ENCODE measurements around the gene BET1L.
"Not testable (repeated sequence)": the region's sequence is repeated elsewhere in the genome, so short reads cannot be mapped to it uniquely, and the experiment has no call there.

The BET1L gene, protein sequence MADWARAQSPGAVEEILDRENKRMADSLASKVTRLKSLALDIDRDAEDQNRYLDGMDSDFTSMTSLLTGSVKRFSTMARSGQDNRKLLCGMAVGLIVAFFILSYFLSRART

DNA sequence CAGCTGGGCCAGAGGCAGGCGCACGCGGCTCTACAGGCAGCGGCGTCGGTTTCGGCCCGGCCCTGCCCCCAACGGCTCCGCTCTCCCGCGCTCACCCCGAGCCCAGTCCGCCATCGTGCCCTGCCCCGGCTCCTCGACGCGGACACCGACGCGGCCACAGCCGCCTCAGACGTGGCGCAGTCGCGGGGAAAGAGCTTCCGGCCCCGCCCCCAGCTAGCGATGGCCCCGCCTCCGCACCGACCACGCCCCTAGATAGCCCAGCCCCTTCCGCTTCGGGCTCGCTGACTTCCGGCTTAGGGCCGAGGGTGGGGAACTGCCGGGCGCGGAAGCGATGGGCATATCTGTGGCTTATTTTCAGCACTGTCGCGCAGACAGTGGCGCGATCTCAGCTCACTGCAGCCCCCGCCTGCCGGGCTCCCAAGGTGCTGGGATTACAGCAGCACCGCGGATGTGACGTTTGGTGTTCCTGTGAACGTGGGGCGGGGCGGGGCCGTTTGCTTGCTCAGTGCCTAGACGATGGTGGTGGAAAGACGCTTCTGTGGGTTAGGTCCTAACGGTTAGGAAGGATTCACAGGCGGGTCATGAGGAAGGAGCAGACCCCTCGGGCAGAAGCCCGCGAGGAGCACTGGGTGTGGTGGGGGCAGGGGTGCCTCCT, at the start of gene BET1L, which contains the start of gene RIC8A:
BET1L (minus strand) TSS at position 192 of the 655 bp plus-strand sequence; CDS start at position 114, 78 bp downstream.
RIC8A (plus strand) TSS at position 501 of the 655 bp plus-strand sequence. CDS start 1,147 bp downstream, outside the sequence.
- DNase-seq (ENCODE audit: low read depth): peak; percentile 93

DNA sequence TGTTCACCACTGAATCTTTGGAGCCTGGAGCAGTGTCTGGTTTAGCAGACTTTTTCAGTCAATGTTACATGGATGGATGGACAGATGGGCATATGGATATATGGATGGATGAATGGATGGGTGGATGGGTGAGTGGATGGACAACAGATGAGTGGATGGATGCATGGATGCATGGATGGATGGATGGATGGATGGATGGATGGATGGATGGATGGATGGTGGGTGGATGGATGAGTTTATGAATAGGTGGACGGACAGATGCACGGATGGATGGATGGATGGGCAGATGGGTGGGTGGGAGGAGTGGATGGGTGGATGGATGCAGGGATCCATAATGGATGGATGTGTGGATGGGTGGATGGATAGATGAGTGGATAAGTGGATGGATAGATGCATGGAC, 48.6 kb upstream of the BET1L start:
- DNase-seq (ENCODE audit: low read depth): no peak

DNA sequence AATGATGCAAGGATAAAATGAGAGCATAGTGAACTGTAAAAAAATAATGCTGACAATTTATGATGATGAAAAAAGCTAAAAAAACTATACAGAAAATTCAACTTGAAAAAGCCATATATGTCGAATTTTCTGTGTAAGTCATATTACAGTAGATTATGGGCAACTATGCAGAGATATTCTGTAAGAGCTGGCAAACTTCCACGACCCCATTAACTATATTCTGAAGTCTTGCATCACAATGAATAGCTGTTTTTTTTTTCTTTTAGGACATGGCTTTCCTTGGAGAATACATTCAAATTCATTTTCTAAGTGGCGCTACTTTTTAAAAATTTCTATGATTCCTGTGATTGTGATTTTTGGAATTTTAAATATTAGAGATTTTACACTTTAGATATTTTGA, 48.0 kb upstream of the BET1L start:
- no peak for DNase-seq (ENCODE audit: low read depth)

DNA sequence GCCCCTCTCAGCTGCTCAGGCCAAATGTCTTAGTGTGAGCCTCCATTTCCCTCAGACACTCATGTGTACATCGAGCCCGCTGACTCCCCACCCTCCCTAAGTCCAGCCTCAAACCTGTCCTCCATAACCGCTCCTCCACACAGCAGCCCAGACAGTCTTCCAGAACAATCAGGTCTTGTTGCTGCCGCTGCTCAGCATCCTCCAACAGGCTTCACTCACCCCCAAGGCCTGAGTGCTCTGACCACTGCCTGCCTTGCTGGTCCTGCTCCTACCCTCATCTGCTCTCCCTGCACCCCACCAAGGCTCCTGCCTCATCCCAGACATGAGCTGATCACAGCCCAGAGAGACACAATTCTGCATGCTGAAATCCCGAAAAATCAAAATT, 46.7 kb upstream of the BET1L start:
- no peak for DNase-seq (ENCODE audit: low read depth)

DNA sequence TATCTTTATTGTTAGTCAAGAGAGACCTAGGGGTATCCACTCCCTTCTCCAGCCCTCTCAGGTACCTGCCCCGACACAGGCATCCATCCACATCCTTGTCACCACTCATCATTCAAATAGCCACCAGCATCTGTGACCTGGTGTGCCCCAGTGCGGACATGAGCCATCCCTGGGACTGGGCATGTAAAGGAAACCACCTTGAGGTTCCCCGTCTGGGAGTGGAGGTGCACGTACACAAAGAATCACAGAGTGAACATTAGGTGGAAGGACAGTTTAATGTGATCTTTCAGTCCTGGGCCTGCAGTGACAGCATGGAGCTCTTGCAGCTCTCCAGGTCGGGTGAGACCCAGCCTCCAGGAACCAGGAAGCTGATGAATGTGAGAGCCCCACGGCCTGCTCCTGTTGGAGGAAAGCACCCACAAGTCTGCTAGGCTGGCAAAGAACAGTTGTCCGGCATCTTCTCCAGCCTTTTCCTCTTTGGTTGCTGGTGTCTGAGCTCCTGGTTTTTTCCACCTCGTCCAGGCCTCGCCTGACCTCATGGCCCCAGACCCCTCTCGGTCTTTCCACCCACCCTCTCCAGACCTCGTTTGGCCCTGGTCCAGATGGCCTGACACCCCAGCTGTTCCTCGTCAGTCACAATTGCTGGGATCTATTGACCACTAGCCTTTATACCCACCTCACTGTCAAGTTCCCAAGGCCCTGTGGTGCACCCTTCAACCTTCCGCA, 46.1 kb upstream of the BET1L start:
- DNase-seq (ENCODE audit: low read depth): no peak

DNA sequence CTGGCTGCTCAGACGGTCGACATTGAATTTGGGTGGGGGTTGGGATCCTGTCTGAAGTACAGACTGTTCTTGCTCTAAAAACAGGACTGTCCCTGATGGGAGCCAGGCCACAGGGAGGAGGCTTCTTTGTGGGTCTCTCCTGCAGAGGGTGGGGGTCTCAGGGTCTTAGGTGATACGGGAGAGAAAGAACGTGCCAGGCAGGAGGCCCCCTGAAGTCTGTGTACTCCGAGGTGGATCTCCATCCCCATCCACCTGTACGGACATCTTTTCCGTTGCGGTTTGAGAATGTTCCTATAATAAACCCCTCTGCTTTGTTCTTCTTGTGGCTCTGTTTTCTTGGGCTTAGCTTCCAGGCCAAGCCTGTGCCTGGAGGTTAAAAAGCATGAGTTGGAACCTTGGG, 45.5 kb upstream of the BET1L start:
- no peak for DNase-seq (ENCODE audit: low read depth)

DNA sequence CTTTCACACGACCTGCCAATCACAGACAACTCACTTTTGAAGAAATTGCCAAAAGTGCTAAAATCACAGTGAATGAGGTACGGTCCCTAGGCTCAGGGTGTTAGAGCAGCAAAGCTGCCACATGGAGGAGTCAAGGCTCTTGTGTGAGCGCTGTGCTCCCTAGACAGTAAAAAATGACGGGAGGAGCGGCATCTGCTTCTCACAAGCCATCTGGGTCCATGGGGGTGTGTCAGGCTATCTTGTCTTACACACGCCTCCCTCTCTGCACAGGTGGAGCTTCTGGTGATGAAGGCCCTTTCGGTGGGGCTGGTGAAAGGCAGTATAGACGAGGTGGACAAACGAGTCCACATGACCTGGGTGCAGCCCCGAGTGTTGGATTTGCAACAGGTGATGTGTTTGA, 44.4 kb upstream of the BET1L start:
- DNase-seq (ENCODE audit: low read depth): no peak

DNA sequence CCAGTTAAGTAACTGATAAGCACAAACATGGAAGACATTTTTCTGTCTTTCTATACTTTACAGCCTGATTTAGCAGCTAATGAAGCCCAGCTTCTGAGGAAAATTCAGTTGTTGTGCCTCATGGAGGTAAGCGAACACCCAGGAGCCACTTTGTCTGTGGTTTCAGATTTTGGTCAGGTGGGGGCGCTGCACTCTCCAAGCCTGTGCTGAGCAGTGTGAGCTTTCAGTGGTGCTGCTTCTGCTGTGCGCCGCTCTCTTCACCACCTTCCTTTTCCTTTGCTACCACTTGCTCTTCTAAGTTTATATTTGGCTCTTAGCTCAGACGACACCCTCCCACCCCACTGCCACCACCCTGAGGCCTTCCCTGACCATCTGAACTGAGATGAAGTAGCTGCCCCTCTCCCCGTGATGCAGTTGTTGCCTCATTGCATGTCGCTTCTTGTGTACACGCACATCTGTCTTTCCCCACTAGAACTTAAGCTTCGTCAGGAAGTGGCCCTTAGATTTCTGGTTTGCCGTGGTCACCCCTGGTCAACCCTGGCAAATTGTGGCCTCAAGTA, 43.6 kb upstream of the BET1L start:
- no peak for DNase-seq (ENCODE audit: low read depth)

DNA sequence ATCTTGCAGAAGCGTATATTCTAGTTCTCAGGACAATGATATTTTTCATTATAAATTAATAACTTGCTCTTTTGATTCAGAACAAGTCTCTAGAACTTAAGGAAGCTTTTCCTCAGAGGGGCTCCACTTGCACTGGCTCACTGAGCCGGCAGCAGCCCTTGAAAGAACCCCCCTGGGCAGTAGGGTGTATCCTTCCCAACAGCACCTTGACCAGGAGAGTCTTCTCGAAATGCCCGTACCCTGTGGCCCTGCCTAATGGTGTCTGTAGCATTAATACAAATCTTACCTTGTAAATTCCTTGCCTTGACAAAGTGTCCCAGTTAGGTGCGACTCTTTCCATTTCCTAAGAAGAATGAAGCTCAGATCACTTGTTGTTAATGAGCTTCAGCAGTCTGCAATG, 43.1 kb upstream of the BET1L start:
- DNase-seq (ENCODE audit: low read depth): no peak

DNA sequence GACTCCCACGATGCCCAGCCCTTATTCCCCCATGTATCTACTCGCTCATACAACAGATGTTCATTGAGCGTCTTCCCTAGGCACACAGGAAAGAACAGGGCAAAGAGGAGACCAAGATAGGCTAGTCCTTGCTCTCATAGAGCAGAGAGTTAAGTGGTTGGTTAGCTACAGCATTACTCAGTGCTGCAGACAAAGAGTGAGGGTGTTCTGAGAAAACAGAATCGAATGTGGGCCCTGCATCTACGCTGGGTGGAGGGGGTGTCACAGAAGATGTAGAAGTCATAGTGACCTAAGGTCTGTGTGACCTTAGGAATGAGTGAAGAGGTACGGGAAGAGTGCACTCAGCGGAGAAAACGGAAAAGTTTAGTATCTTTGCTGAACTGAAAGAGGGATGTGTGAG, 41.9 kb upstream of the BET1L start:
- DNase-seq (ENCODE audit: low read depth): no peak

DNA sequence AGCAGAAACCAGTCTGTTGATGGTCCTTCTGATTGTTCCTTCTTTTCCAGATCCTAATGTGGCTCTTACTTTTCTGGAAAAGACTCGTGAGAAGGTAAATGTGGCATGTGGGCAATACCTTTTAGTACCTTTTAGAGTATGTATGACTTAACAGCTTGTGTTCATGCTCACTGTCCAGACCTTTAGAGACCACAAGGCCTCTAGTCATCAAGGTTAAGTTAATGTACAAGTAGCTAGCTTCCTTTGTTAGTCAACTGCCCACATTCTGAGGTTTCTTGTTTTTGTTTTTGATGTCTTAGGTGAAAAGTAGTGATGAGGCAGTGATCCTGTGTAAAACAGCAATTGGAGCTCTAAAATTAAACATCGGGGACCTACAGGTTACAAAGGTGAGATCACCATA, 37.2 kb upstream of the BET1L start:
- DNase-seq (ENCODE audit: low read depth): no peak

DNA sequence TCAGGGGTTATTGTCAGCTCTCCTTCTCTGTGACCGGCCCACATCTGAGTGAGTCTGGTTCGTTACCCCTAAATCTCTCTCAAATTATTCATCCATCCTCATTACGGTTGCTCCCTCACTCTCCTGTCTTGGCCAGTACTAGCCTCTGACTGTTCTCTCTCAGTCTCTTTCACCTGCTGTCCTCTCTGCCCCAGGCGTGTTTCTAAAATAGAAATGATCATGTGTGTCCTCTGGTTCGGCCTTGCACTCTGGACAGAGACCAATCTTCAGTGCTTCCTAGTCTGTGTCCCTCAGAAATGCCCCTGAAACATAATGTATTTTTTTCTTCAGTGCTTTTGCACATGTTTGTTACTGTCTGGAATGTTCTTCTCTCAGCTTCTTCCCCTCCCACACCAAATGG, 34.4 kb upstream of the BET1L start:
- DNase-seq (ENCODE audit: low read depth): no peak

DNA sequence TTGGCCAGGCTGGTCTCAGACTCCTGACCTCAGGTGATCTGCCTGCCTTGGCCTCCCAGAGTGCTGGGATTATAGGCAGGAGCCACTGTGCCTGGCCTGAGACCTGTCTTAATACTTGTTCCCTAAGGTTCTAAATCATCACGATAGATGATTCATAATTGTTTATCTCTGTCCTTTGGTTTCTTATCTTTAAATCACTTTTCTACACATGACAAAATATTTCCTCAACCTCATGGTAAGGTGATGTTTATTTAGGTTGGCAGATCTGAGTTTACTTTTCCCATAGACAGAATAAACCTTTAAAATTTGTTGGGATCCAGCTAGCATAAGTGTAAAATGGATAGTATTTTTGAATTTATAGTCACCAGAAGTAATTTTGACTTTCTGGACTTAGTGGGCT, 33.1 kb upstream of the BET1L start:
- DNase-seq (ENCODE audit: low read depth): no peak

DNA sequence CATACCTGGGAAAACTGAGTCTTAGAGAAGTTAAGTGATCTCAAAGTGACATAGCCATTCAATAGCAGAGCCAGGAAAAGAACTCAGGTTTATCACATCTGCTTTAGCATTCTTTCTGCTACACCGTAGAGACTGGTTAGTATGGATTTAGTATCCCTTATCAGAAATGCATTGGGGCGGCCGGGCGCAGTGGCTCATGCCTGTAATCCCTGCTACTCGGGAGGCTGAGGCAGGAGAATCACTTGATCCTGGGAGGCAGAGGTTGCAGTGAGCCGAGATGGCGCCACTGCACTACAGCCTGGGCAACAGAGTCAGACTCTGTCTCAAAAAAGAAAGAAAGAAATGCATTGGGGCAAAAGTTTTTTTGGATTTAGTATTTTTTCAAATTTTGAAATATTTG, 31.1 kb upstream of the BET1L start:
- DNase-seq (ENCODE audit: low read depth): not testable (repeated sequence)

DNA sequence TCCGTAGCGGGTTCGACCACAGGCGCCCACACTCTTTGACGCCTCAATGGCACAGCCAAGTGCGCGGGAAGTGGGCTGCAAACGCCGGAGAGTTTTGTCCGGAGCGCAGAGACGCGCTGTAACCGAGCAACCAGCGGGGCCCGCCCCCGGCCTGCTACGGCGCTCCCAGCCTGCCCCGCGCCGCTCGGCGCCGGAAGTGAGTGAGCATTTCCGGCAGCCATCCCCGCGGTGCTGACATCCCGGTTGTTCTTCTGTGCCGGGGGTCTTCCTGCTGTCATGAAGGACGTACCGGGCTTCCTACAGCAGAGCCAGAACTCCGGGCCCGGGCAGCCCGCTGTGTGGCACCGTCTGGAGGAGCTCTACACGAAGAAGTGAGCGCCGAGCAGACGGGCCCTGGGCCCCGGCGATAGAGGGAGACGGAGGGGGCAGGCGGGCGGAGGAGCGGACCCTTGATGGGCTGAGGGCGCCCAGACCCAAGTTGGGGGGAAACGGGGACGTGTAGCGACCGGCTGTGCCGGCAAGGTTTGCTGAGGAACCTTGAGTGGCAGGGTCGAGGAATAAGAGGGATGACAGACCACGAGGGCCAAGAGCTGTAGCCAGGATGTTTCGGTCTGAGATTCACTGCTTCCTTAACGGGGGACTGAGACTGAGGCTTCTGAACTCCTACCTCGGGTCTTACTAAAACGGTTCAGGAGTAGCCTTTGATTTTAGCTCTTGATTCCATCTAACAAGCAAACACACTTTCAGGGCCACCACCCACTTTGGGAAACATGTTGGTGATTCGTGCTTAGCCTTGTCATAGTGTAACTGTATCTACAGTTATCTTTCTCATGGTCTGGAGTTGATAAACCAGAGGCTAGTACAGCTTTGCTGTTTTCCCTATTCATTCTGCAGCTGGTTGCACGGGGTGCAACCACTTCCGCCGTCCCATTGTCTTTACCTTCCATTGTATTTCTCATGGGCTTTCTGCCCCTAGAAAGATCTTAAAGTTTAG, 29.9 kb upstream of the BET1L start, which contains the start of gene PSMD13:
PSMD13 (plus strand) TSS at position 203 of the 994 bp plus-strand sequence; CDS start at position 277, 74 bp downstream.
- DNase-seq (ENCODE audit: low read depth): peak; percentile 41

DNA sequence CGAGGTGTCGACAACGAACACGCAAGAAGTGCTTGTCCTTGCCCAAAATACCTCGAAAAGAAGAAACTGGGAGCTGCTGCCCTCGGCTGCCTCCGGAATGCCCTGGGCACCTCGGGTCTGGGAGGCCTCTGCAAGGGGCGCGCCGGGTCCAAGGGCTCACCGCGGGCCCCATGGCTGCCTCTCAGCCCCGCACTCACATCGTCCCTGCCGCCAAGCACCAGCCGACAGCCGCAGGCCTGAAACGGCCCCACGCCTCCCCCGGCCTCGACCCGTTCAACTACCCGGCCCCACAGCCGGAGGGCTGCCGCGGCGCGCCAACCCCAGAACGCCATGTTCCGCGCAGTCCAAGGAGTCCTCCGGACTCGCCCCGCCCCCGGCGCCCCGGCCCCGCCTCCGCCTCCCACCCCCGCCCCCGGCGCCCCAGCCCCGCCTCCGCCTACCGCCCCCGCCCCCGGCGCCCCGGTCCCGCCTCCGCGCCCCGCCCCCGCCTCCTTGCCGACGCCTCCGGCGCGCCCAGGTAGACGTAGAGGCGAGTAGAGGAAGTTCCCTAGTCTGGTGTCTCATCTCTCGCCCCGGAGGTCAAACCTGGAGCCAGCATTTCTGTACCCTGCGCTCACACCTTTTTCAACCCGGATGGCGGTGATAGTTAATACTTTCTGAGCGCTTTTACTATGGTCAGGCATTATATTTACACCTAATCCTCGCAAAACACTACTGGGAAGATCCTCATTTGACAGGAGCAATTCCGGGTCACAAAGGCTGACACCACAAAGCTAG, 29.0 kb upstream of the BET1L start, which contains the start of gene SIRT3:
SIRT3 (minus strand) TSS at position 346 of the 777 bp plus-strand sequence; CDS start at position 332, 14 bp downstream.
- no peak for DNase-seq (ENCODE audit: low read depth)

DNA sequence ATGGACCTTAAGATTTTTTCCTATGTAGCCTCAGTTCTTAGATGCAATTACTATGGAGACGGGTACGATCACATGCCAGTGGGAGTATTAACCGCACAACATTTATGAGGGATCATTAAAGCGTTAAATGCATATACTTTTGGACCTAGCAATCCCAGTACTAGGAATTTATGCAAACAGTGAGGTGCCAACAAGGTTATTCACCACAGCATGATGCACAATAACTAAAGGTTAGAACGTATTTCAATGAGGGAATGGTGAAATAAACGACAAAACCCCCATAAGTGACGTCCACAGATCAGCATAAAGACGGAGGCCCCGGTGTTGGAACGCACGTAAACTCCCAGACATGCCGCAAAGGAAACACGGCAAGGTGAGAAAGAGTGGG, 28.4 kb upstream of the BET1L start:
- no peak for DNase-seq (ENCODE audit: low read depth)

DNA sequence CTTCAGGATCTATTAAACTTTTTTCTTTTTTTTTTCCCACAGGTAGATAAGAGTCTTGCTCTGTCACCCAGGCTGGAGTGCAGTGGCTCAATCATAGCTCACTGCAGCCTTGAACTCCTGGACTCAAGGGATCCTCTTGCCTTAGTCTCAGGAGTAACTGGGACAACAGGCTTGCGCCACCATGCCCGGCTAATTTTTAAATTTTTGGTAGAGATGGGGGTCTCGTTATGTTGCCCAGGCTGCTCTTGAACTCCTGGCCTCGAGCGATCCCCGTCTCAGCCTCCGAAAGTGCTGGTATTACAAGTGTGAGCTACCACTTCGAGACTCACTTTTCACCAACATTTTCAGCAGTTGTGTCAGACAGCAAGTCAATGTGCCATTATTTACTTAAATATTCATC, 28.0 kb upstream of the BET1L start:
- DNase-seq (ENCODE audit: low read depth): no peak

DNA sequence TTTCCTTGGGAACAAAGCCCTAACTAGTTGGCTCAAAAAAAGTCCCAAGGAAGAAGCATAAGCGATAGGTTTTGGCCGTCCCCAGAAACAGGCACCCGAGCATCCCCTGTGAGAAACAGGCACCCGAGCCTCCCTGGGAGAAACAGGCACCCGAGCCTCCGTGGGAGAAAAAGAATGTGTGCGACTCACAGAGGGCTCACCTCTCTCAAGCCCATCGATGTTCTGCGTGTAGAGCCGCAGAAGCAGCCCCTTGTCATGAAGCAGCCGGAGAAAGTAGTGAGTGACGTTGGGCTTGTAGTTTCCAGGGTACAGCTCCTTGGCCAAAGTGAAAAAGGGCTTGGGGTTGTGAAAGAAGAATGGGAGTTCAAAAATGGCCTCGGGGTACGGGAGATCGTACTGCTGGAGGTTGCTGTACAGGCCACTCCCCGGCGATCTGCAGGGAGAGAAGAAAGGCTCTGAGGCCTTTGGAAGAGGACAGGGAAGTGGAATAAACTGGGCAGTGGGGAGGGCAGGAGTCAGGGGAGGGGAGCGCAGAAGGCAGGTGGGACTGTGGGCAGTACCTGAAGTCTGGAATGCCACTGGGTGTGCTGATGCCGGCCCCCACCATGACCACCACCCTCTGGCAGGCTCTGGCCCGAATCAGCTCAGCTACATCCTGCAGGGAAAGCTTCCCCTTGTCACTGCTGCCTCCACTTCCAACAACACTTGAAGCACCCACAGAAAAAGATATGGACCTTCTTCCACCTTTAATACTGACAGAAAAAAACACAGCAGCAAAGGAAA, 25.8 kb upstream of the BET1L start:
- DNase-seq (ENCODE audit: low read depth): no peak

DNA sequence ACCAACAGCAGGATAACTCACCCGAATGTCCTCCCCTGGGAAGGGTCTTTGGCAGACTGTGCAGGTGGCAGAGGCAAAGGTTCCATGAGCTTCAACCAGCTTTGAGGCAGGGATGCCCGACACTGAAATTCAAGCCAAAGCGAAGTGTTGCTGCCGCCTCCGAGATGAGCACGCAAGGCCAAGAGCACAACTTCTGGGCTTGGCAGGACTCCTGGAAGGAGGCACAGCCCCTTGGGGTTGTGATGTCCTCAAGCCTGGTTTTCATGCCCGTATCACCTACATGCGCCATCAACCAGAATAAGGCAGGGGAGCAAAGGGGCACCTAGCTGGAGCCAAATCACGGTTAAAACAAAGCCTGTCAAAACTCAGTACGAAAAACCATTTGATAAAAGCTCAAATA, 23.2 kb upstream of the BET1L start:
- no peak for DNase-seq (ENCODE audit: low read depth)
